HG03460 (cell line): ENCODE measurements around the gene UBE2J2.

Experiments
- ATAC-seq: cut with Tn5 transposase; IDR thresholded peaks from one replicate; pipeline ENCODE4 v1.9.1; 2021; ENCODE audit not compliant: unreplicated experiment

The UBE2J2 gene

DNA sequence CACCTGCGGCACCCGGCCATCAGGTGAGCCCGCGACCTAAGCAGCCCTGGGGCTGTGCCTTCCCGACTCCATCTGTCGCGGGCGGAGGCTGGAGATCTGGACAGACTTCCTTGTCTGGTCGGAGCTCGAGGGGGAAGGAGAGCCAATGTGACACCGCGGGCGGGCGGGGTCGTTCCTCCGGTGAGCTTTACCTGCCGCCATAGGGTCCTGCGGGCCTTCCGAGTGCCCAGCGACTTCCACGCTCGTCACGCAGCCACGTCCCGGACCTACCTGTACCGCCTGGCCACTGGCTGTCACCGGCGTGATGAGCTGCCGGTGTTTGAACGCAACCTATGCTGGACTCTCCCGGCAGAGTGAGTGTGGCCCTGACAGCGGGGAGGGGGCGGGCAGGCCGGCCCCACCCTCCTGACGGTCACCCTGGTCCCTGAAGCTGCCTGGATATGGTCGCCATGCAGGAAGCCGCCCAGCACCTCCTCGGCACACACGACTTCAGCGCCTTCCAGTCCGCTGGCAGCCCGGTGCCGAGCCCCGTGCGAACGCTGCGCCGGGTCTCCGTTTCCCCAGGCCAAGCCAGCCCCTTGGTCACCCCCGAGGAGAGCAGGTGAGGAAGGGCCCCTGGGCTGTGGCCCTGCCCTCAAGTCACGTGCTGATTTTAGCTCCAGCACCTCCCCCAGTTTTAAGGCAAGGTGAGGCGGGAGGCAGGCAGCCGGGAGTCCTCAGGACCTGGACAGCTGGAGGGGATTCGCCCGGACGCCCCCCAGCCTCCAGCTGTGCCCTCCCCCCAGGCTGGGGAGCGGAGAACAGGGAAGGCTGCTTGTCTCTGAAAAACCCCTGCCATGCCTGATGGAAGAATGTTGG, 35.8 kb upstream of the UBE2J2 start:
- ATAC-seq: no peak

DNA sequence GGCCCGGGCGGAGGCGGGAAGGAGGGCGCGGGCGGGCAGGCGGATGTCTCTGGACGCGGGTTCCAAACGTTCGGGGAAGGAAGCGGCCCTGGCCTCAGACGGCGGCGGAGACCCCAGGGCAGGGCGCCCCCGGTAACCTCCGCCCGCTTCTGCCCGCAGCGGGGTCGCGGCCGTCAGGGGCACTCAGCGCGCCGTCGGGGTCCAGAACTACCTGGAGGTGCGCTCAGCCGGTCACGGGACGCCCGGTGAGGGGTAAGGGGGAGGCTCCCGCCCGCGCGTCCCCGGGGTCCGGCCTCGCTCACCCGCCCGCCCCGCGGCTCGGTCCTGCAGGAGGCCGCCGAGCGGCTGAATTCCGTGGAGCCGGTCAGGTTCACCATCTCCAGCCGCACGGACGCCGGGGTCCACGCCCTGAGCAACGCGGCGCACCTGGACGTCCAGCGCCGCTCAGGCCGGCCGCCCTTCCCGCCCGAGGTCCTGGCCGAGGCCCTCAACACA, 35.1 kb upstream of the UBE2J2 start:
- peak; percentile 0 for ATAC-seq

DNA sequence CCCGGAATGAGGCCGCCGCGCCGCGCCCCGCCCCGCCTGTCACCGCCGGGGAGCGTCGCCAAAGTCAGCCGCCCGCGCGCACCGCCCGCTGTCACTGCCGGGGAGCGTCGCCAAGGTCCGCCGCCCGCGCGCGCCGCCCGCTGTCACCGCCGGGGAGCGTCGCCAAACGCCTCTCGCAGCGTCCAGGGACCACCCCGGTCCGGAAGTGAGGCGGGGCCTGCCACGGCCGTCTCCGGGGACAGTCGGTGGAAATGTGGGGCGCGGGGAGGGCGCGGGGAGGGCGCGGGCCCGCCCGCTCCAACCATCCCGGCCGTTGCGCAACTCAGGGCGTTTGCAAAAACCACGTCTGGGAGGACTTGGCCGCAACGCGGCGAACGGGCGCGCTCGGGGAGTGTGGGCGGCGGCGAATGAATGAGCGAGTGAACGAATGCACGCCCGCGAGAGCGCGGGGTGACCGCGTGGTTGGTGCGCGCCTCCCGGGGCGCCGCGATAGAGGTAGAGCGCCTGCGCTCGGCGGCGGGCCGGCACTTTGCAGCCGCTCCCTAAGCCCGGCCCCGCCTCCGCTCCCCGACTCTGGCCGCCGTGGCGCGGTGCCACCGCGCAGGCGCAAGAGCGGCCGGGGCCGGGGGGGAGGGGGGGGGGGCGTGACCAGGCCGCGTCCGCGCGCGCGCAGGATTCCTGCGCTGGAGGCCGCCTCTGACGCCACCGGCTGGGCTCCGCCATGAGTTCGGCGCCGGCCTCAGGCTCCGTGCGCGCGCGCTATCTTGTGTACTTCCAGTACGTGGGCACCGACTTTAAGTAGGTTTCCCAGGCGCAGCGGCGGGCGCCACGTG, 34.5 kb upstream of the UBE2J2 start, which contains the start of the genes ACAP3 and PUSL1:
ACAP3 (minus strand) TSS at position 8 of the 833 bp plus-strand sequence. CDS start 115 bp downstream, outside the sequence.
PUSL1 (plus strand) TSS at position 675 of the 833 bp plus-strand sequence; CDS start at position 722, 47 bp downstream.
- peak; percentile 48 for ATAC-seq

DNA sequence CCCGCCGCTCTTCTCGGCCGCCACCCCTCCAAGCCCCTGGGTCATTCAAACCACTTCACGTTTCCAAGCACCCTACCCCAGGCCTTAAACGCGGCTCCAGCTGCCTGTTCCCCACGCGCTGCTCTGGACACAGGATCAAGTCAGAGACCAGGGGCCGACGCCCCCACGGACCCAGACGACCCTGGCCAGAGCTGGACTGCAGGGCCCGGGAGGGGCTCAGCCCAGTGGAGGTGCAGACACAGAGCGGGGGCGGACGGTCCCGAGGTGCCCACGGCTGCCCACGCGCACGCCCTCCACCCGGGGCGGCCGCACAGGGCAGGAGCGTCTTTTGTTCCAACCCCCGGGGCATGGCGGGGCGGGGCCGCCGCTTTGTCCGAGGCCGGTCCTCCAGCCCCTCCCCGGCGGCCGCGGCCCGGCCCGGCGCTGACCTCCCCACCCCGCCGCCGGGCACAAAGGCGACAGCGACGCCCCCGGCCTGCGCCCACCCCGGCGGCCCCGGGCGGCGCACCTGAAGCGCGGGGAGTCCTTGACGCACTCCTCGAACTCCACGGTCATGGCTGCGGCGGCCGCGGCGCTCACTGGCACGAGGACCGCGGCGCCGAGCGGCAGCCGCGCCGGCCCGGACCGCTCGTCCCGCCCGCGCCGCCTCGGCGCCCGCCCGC, 33.7 kb upstream of the UBE2J2 start:
- peak; percentile 9 for ATAC-seq

DNA sequence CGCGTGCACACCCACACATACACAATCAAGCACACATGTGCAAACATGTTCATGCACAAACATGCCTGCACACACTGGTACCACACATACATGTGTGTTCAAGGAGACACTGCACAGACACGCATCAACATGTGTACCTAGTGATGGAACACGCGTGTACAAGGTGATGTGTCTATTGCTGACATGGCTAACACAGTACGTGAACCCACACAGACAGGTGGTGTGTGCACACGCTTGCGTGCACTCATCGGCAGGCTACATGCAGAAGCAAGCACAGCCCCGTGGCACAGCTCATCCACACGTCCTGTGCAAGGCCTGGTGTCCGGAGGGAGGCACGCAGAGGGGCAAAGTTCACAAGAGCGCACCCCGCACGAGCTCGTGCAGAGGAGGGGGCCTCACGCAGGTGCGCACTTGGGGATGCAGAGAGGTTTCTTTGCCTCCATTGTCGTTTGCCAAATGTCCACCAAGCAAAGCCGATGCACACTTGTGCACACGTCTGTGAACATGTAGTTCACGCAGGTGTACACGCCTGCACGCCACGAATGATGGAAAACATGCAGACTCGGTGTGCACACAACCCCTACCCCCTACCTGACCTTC, 33.1 kb upstream of the UBE2J2 start:
- ATAC-seq: no peak

DNA sequence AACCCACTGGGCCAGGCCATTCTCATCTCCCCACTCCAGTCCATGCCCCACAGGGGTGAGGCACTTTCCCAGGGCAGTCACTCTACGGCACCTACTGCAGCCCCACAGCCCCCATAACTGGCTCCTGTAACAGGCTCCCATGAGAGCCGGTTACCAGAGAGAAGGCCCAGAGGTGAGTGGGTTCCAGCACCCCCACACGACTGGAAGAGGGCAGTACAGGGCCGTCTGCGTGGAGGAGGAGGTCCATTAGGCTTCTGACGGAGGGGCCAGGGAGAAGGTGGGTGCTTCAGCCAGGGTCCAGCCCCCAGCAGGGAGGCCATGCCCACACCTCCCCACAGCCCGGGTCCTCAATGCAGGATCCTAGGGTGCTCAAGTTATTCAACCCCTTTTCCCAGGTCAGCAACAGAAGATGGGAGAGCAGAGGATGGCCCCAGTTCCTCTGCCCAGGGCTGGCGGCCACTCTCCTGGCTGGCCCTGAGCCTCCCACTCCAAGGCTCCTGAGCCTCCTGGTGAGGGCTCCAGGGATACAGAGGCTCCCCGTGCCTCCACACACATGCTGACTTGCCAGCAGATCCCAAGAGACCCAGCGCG, 32.5 kb upstream of the UBE2J2 start:
- no peak for ATAC-seq

DNA sequence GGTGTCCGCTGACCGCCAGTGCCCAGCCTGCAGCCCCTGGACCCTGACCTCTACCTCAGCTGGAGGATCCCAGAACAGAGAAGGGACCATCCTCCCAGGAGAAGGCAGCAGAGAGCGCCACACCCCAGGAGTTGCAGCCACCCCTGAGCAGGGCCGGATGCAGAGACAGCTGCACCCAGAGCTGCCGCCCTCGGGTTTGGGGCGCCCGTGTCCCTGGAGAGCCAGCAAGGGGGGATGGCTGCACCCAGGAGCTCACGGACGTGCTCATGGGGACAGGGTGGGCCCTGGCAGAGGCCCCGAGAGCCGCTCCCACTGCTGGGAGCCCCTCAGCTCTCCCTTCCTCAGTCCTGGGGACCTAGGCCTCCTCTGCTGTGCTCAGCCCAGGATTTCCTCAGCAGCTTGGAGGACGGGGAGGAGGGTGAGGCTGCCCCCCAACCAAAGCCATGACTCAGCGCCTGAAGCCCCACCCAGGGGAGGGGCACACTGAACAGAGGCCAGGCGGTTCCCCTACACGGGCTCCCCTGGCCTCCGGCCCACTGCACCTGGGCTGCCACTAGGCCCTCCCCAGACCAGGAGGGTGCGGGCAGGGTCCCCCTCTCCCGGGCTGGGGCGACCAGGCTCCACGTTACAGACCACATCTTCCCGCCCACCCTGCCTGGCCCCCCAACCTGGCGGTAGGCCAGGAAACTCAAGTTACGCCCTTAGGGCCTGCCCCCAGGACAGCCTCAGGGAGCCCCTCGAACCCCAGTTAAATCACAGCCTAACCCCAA, 31.8 kb upstream of the UBE2J2 start:
- no peak for ATAC-seq

DNA sequence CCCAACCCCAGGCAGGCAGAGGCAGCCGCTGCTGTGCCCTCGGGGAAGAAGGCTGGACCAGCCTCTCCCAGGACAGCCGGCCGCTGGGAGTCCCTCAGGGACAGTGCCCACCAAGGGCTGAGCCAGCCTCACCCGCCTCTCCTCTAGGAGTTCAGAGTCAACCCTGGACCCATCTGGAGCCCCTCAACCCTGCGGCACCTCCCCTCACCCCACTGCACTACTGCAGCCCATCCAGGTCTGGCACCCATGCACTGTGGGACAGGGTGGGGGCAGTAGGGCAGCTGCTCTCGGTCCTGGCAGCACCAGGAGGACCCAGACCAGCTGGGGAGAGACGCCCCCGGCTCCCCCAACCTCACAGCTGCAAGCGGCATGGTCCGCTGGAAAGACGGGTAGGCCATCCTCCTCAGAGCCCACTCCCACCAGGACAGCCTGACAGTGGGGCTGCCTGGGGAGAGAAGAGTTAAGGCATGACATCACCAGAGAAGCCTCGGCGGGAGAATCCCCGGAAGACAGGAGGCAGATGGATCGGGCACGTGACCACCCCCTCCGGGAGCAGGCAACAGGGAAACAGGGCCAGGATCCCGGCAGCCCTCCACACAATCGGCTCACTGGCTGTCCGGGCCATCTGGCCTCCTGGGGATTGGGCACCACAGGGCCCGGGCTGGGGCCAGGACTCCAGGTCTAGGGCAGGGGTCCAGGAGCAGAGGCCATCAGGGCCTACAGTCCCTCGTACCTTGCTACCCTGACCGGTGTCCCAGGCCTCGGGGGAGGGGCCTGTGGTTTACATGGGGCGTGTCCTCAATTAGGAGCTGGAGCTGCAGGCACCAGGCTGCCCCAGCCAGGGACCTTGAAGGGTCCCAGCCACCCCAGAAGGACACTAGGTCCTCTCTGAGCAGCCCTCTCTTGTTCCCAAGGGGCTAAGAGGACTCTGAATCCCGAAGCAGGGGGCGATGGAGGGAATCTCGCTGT, 31.0 kb upstream of the UBE2J2 start:
- no peak for ATAC-seq

DNA sequence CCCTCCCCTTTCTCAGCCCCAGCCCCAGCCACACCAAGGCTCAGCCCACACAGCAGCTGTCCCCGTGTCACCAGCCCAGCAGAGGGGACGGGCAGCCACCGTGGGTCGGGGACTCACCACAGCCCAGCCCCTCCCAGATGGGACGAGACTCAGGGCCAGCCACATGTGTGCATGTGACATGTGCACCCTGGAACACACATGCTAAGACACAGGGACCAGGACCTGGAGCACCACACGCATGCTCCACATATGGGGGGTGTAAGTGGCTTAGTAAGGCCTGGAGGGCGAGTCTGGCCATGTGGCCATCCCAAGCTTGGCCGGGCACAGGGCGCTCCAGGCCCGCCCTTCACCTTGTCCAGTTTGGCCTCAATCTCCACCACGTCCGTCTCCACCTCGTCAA, 30.1 kb upstream of the UBE2J2 start:
- ATAC-seq: no peak

DNA sequence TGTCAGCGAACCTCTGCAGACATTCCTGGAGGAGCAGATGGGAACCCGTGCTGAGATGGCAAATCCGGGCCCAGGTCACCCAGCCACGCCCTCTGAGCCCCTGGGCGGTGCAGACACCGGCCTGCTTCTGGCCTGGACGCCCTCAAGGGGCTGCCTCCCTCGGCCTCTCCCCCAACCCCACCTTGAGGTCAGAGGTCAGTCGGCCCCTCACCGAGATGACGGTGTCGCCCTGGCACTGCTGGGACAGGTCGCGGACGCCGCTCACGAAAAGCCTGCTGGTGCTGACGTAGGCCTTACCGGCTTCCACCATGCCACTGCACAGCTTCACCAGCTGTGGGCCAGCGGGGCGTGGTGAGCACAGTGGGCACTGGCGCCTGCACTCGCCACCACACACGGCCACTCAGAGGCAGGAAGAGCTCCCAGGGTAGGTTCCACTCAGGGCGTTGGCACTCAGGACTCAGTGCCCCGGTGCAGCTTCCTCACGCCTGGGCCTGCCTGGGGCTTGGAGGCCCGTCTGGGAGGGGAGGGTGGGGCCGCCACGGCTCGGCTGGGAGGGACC, 29.4 kb upstream of the UBE2J2 start:
- ATAC-seq: no peak

DNA sequence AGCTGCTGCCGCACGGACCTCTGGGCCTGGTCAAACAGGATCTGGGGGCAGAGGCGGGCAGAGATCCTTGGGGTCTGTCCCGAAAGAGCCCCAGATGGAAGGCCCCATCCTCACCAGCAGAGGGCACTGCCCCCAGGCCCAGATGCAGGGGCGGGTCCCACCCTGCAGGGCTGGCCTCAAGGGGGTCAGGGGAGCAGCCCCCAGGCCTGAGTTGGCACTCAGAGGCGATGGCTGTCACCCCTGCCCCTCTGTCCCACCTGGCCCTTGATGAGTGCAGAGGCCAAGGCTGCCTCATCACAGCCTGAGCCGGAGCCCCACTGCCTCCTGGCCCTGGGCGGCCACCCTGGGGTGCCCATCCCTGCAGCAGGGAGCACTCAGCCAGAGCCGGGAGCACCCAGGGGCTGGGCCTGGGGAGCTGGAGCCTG, 28.4 kb upstream of the UBE2J2 start:
- no peak for ATAC-seq

DNA sequence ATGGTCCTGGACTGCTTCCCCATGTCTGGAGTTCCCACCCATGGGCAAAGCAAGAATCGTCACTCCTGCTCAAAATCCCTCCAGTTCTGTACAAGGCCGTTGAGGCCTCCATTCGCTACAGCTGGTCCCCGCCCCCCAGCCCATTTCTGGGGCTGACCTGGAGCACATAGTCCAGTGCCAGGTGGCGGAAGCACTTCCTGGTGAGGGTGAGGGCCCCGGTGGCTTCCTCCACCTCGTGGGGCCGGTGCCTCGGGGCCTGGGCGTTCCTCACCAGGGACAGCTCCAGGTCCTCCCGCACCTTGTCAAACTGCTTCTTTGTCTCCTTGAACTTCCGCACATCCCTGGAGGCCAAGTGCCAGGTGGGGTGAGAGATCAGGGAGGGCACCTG, 26.7 kb upstream of the UBE2J2 start:
- ATAC-seq: no peak

DNA sequence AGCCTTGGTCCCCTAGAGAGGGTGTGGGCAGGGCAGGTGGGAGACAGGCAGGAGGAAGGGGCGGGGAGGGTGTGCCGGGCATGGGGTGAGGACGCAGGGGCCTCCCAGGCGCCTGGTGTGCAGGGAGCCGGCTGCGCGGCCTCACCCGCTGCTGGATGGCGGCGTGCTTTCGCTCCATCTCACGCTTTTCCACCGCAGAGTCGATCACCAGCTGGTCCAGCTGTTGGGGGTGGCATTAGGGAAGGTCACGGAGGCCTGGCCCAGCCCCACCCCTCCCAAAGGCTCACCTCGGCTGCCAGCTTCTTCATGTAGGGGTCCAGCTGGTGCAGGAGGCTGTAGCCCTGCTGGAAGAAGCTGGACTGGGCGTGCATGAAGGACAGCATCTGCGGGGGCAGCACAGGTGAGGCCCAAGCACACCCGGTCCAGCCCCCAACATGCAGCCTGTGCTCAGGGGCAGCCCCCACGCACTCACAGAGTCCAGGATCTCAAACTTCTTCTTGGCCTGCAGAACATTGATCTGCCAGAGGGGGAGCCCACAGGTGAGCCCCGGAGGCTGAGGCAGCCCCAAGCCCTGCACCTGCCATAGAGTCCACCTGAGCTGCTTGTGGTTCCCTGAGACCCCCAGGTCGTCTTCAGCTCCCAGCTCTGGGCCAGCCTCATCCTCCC, 26.2 kb upstream of the UBE2J2 start:
- no peak for ATAC-seq

DNA sequence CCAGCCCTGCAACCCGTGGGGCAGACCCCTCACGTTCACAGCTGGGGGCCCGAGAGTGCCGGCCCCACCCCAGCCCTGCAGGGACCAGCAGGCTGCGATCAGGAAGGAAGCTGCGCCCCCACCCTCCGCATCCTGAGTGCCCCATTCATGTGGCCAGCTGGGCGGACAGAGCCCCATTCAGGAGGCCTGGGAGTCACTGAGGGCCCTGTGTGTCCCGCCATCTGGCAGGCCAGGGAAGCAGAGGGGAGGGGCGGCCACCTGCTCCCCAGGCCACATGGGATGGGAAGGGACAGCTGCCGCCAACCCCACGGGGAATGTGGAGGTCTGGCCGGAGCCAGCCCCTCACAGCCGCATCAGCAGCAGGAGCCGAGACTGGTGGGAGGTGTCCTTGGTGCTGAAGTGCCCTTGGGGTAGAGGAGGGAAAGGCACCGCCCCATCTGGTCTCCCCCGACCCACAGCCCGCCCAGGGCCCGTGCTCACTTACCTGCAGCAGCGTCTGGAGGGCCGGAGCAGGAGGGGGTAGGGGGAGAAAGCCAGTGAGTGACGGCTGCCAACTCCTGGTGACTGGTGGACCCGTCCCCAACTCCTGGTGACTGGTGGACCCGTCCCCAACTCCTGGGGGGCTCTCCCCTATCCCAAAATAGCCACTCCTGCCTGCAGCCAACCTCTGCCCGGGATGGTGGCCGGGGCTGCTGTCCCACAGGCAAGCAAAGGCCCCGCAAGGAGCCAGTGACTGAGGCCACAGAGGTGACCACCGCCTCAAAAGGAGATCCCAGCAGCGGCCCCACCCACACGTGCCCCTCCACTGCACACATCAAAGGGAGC, 25.4 kb upstream of the UBE2J2 start:
- no peak for ATAC-seq

DNA sequence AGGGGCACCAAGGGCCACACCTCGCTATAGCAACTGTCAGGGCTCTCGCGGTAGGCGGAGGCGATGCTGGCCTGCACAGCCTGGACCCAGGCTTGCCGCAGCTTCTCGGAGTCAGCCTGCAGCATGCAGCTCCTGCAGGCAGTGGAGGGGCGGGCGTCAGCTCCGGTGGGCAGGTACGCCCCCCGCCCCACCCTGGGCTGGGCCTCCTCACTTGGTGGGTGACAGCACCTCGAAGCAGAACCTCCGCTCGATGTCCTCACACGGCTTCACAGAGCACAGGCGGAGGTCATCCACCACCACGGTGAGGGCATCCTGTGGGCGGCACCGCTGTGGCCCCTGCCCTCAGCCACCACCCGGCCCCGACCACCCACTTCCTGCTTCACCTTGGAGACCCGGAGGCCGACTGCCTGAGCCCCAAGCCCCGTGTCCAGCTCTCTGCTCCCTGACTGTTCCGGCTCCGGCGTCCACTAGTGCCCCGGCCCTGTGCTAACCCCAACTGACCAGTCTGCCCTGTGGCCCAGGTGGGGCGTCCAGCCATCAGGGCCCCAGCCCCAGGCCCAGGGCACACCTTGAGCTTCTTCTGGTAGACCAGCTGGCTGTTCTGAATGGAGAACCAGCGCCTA, 24.3 kb upstream of the UBE2J2 start:
- ATAC-seq: no peak
